GM13976 (cell line): Measurements from ENCODE around the gene CUL4A.

Experiments used
- DNase-seq: peaks from one replicate; pipeline ENCODE4 v3.0.0; 2012; ENCODE audit warnings: low spot score
- CTCF ChIP-seq: IDR thresholded peaks from 2 replicates; pipeline ENCODE4 v1.5.1; 2012; ENCODE audit warnings: borderline replicate concordance, mild to moderate bottlenecking; ENCODE audit not compliant: insufficient read depth; ENCODE audit errors: extremely low read depth, missing control alignments, control extremely low read depth
- in situ Hi-C: fragments of 300-500 bp; cut with MboI; formaldehyde crosslinking; loops from one replicate; pipeline ENCODE4 v1.12.0; 2022; ENCODE audit warnings: low sequenced_read_pairs, mixed read lengths, inconsistent platforms; ENCODE audit not compliant: unreplicated experiment

Gene CUL4A

GRCh38 chr13:113187263-113187669 lies 22.1 kb upstream of the CUL4A start:
- no peak for DNase-seq
- no peak for TF ChIP-seq CTCF
- in situ Hi-C loops: no loop called here

- TF ChIP-seq CTCF: no peak
- in situ Hi-C loops: no loop called here
- no peak for DNase-seq
Measured at GRCh38 chr13:113187883-113188665, 21.3 kb upstream of the CUL4A start.

- in situ Hi-C loops: no loop called here
- DNase-seq: no peak
- no peak for TF ChIP-seq CTCF
Measured at GRCh38 chr13:113190181-113190580, 19.2 kb upstream of the CUL4A start.

- no peak for DNase-seq
- TF ChIP-seq CTCF: no peak
- in situ Hi-C loops: no loop called here
Measured at GRCh38 chr13:113192279-113192678, 17.1 kb upstream of the CUL4A start.

GRCh38 chr13:113192902-113193301 lies 16.5 kb upstream of the CUL4A start:
- no peak for TF ChIP-seq CTCF
- in situ Hi-C loops: no loop called here
- no peak for DNase-seq

- TF ChIP-seq CTCF: no peak
- no peak for DNase-seq
Measured at GRCh38 chr13:113195360-113195759, 14.1 kb upstream of the CUL4A start.

More at GRCh38 chr13:113195360-113195759, 14.1 kb upstream of the CUL4A start:
- in situ Hi-C loops: no loop called here
